ENCODE results near the gene NR1I2.

GRCh38 chr3:119859728-119860127 is 77.8 kb downstream of the NR1I2 start:
- no peak for TF ChIP-seq POLR2A (IDR thresholded peaks at IDR 0.05)
- no peak for TF ChIP-seq CTCF (IDR thresholded peaks at IDR 0.05)
